Psoas muscle (tissue), 8 donors: ENCODE measurements around the gene GABRB1. TPM values are rescaled to one million over a fixed set of nuclear protein-coding genes. Genes with fewer than 3 reads are reported as not detected.

Source experiments
- ATAC-seq, 4 donors: fragments of 200-7000 bp; cut with Tn5 transposase; one replicate each; pipeline ENCODE4 v1.9.1; 2020; ENCODE audit warnings: moderate library complexity in 3 of 4, mild to moderate bottlenecking in 2 of 4
- DNase-seq, 2 donors: peaks; one replicate each; pipeline ENCODE4 v3.0.0-alpha.2; 2020
- H3K27ac ChIP-seq: fragments of 200-600 bp; one replicate; pipeline ENCODE4 v1.8.0; 2022
- H3K27me3 ChIP-seq, 3 donors: fragments of 200-600 bp in 1 of 3; one replicate each; pipeline versions ENCODE4 v1.6.1 to v1.8.0; 2013 to 2022; ENCODE audit warnings: low read length in 2 of 3, mild to moderate bottlenecking in 2 of 3, moderate library complexity in 1 of 3; ENCODE audit not compliant: insufficient read depth in 3 of 3
- H3K36me3 ChIP-seq, 2 donors: fragments of 200-600 bp in 1 of 2; one replicate each; pipeline versions ENCODE4 v1.6.1 to v1.8.0; 2013 to 2022; ENCODE audit warnings: low read depth in 1 of 2, mild to moderate bottlenecking in 1 of 2, moderate library complexity in 1 of 2; ENCODE audit not compliant: insufficient read depth in 1 of 2
- H3K4me1 ChIP-seq: fragments of 200-600 bp; one replicate; pipeline ENCODE4 v1.8.0; 2022
- H3K4me3 ChIP-seq: fragments of 200-600 bp; one replicate; pipeline ENCODE4 v1.8.0; 2022; ENCODE audit warnings: mild to moderate bottlenecking
- H3K9me3 ChIP-seq: fragments of 200-600 bp; one replicate; pipeline ENCODE4 v1.8.0; 2022
- WGBS, 3 donors: extraction: QIAGEN DNeasy Blood & Tissue Kit; methylation state at CpG; one replicate each; pipeline versions ENCODE4 v1.1.6 to v1.1.7; 2013; 5-methylcytosine and 5-hydroxymethylcytosine counted together
- intact Hi-C, 2 donors: fragments of 100-400 bp; cut with DNase I; formaldehyde crosslinking; loops; one replicate each; pipeline versions ENCODE4 v1.11.0 to v1.14.2; 2022
- polyA plus RNA-seq, 3 donors: library from polyadenylated mRNA; stranded (reverse); fragments of 200-250 nt; gene quantifications; one replicate each; pipeline ENCODE4 v1.2.3, GENCODE V29; 2013
- total RNA-seq, 4 donors: library from RNA; stranded (reverse); fragmentation: NEBNext Ultra II Directional in 2 of 4; extraction: Animal tissue kit (Norgen Biotek cat#: 25700) in 2 of 4; gene quantifications; one replicate each; pipeline versions ENCODE4 v1.2.1 to v1.2.4, GENCODE V29; 2021 to 2023
- TF ChIP-seq, protein P1 (sequence below): fragments of 200-600 bp; IDR thresholded peaks from one replicate; pipeline ENCODE4 v1.8.0; 2022; ENCODE audit warnings: antibody characterized with exemption
- donor health status: healthy with polysubstance abuse.
- donor health status: DM: no; HTN: no; CAD: no; lungs with moderate emphysema.
- donor health status: Bipolar disorder and iron deficiency.
- donor health status: healthy.
- donor health status: DM: yes; HTN: yes; CAD: no.
- donor health status: DM: no; HTN: no; CAD: no.
- donor health status: DM: no; HTN: no; CAD: no.
- donor health status: DM: yes; HTN: yes; CAD: no.

The GABRB1 gene
- total and polyA plus RNA-seq, 7 donors, result not detected

DNA sequence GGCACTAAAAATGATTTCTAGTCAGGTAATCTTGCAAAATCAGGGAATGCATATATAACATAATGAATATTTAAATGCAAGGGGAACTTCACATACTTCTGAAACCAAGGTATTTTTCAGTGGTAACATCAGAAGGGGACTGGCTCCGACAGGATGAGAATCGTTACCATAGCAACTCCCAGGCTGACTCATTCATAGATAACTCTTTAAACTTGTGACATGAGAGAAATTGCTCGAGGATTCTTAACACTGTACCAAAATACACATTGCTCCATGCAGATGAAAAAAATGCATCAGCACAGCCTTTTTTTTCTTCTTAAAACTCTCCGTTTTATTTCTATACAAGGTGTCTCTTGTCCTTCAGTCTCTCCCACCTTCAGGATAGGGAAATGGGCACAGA lies 114.3 kb downstream of the GABRB1 start:
- intact Hi-C loops, result no loop called here
- H3K4me1 ChIP-seq, result no peaks in the 10 kb centered on the region
- WGBS, 3 donors, result 36 to 45% (median 40%) methylated on average over 4 of the region's 4 CpGs

DNA sequence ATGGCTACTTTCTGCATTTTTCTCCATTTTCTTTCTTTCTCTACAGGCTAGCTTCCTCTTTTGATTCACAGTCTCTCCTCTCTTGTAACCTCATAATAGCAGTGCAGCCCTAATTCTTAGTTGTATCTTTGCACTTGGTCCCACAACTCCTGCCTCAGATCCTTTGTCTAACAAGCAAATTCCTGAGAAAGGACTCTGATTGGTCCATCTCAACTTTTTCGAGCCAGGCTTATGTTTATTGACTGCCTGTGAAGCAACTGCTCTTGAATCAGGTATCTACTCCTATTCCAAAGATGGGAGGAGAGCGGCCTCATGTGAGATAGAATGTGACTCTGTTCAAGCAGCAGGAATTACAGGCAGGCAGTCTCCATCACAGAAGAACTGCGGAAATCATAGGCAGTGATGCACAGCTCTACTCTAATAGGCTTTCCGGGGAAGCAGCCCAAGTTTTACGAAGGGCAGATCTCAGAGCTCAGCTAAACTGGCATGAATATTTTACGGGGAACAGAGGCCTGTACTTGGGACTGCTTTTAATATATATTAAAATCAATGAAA lies 123.5 kb downstream of the GABRB1 start:
- ATAC-seq, result no peak
- 72 to 81% (median 75%) methylated on average over 6 of the region's 6 CpGs for WGBS, 3 donors
- intact Hi-C loops, result no loop called here
- DNase-seq, result no peak
- Histone ChIP-seq H3K9me3 (no peaks in the 10 kb centered on the region), H3K27ac (no peak overlapping the region), H3K4me1 (no peaks in the 10 kb centered on the region), H3K27me3 (no peaks in the 10 kb centered on the region), H3K36me3 (no peaks in the 10 kb centered on the region), H3K4me3 (no peak overlapping the region)
- TF ChIP-seq, protein P1, sequence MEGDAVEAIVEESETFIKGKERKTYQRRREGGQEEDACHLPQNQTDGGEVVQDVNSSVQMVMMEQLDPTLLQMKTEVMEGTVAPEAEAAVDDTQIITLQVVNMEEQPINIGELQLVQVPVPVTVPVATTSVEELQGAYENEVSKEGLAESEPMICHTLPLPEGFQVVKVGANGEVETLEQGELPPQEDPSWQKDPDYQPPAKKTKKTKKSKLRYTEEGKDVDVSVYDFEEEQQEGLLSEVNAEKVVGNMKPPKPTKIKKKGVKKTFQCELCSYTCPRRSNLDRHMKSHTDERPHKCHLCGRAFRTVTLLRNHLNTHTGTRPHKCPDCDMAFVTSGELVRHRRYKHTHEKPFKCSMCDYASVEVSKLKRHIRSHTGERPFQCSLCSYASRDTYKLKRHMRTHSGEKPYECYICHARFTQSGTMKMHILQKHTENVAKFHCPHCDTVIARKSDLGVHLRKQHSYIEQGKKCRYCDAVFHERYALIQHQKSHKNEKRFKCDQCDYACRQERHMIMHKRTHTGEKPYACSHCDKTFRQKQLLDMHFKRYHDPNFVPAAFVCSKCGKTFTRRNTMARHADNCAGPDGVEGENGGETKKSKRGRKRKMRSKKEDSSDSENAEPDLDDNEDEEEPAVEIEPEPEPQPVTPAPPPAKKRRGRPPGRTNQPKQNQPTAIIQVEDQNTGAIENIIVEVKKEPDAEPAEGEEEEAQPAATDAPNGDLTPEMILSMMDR, result no peak

More for the DNA sequence above, 114.3 kb downstream of the GABRB1 start:
- no peaks in the 10 kb centered on the region for H3K9me3 ChIP-seq
- H3K27ac ChIP-seq, result no peak overlapping the region
- no peak overlapping the region for H3K4me3 ChIP-seq
- ATAC-seq, result no peak
- no peaks in the 10 kb centered on the region for H3K36me3 ChIP-seq
- H3K27me3 ChIP-seq, result peaks cover 0 to 3% (median 0%) of the 10 kb centered on the region in 3 donors
- TF ChIP-seq, protein P1, result no peak
- DNase-seq, result no peak

DNA sequence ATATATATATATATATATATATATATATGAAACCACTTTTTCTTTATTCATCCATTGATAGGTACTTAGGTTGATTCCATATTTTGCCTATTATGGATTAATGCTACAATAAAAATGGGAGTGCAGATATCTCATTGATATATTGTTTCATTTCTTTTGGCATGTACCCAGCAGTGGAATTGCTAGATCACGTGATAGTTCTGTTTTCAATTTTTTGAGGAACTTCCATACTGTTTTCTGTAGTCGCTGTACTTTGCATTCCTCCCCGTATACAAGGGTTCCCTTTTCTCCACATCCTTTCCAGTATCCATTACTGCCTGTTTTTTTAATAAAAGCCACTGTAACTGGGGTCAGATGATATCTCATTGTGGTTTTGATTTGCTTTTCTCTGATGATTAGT lies 124.6 kb downstream of the GABRB1 start:
- no peaks in the 10 kb centered on the region for H3K27me3 ChIP-seq
- no peaks in the 10 kb centered on the region for H3K4me1 ChIP-seq
- H3K4me3 ChIP-seq, result no peak overlapping the region
- H3K27ac ChIP-seq, result no peak overlapping the region
- TF ChIP-seq, protein P1, result no peak
- intact Hi-C loops, result no loop called here
- 71 to 79% (median 76%) methylated on average over 3 of the region's 3 CpGs for WGBS, 3 donors
- ATAC-seq (no peak), DNase-seq (no peak)
- H3K36me3 ChIP-seq, result no peaks in the 10 kb centered on the region
- H3K9me3 ChIP-seq, result no peaks in the 10 kb centered on the region

DNA sequence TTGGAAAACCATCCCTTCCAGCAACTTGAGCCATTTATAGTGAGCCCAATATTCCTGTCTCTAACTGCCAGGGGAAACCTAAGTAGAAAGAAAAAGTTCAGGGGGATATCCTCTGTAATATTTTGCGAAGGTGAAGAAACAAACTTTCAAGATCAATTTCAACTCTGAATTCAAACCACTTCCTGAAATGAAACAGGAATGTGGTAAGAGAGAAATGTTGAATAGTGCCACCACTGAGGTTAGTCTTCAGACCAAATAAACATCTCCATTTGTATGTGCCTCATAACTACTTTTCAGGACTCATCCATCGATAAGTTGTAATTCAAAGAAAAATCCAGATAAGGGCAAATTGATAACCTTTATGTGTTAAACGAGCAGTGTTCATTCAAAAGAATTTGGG lies 128.7 kb downstream of the GABRB1 start:
- TF ChIP-seq, protein P1, result no peak

More for the DNA sequence above, 128.7 kb downstream of the GABRB1 start:
- intact Hi-C loops, result no loop called here
- Histone ChIP-seq H3K27ac (no peak overlapping the region), H3K36me3 (no peaks in the 10 kb centered on the region), H3K9me3 (no peaks in the 10 kb centered on the region), H3K27me3 (no peaks in the 10 kb centered on the region), H3K4me1 (no peaks in the 10 kb centered on the region), H3K4me3 (no peak overlapping the region)
- no peak for DNase-seq
- WGBS, 3 donors, result 57 to 62% (median 61%) methylated on average over 3 of the region's 3 CpGs
- no peak for ATAC-seq
